Measurements from ENCODE around the gene SSTR4.

Gene SSTR4

GRCh38 chr20:23068283-23068682, 33.2 kb downstream of the SSTR4 start:
- no peak for DNase-seq

DNA sequence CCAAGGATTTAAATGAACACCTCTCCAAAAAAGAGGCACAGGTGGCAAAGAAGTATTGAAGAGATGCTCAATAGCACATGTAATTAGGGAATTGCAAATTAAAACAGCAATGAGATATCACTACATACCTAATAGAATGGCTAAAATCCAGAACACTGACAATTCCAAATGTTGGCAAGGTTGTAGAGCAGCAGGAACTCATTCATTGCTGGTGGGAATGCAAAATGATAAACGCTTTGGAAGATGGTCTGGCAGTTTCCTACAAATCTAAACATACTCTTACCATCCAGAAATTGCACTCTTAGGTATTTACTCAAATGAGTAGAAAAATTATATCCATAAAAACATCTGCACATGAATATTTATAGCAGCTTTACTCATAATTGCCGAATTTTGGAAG, 34.0 kb downstream of the SSTR4 start:
- no peak for DNase-seq

GRCh38 chr20:23071398-23071797, 36.3 kb downstream of the SSTR4 start:
- no peak for DNase-seq

DNA sequence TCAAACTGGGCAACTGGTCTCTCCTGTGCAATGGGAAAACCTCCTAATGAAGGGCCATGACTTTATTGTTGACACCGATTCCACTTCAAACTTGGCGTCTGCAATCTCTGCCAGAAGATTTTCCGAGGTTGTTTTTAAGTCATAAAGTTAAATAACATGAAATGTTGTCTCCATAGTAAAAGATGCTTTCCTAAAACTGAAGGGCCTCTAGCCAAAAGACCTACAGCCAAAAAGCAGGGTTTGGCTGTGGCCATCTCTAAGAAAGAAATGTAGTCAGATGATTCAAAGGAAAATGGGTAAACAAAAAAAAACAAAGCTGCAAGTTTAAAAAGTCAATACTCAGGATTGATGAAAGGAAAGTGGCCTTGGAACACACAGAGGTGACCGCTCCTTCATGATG, 36.9 kb downstream of the SSTR4 start:
- no peak for DNase-seq

- no peak for DNase-seq
Observed at GRCh38 chr20:23072892-23073586, 37.9 kb downstream of the SSTR4 start.

DNA sequence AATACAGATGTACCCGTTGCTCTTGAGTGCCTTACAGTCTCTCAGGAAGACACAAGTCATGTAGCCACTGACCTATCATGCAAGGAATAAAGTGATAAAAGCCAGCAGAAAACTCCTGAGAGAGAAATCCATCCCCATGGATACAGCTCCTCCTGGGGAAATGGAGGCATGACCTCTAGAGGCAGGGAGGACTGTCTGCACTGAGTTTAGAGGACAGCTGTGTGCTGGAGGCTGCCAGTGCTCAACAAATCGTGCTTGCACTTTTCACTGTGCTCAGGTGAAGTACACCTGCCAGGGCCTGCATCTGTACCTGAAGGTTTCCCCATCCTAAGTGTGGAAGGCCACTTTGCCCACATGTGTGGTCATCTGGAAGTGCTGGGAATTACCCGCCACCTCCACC, 38.9 kb downstream of the SSTR4 start:
- no peak for DNase-seq

- DNase-seq = no peak
Observed at GRCh38 chr20:23077277-23077676, 42.2 kb downstream of the SSTR4 start.

DNA sequence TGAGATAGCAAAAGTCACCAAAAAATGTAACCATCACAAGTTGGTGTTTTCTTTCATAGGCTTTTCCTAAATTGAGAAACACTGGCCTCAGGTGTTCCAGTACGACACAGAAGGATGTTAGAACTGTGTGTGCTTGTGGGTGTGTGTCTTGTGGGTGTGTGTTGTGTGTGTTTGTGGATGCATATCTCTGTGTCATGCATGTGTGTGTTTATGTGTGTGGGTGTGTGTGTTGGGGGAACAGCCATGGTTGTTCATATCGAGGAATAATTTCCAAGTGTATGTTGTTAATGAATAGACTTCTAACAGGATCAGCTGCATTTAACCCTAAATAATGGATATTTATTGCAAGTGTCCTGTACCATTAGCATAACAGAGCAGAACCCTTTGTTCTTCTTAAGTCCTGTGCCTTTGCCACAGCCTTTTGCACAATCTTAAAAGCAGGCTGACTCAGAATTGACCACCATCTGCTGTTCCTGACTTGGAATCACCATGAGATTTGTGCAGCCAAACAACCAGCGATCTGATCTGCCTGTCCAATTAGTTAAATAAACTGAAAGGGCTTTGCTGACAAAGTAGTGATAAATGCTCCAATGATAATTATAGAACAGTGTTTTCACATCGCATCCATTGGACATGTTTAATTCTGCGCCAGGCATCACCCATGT, 43.4 kb downstream of the SSTR4 start:
- no peak for DNase-seq

- DNase-seq = no peak
Observed at GRCh38 chr20:23079016-23079351, 43.9 kb downstream of the SSTR4 start.

- no peak for DNase-seq
Observed at GRCh38 chr20:23079926-23080325, 44.8 kb downstream of the SSTR4 start.

GRCh38 chr20:23080521-23080920, 45.4 kb downstream of the SSTR4 start:
- no peak for DNase-seq

DNA sequence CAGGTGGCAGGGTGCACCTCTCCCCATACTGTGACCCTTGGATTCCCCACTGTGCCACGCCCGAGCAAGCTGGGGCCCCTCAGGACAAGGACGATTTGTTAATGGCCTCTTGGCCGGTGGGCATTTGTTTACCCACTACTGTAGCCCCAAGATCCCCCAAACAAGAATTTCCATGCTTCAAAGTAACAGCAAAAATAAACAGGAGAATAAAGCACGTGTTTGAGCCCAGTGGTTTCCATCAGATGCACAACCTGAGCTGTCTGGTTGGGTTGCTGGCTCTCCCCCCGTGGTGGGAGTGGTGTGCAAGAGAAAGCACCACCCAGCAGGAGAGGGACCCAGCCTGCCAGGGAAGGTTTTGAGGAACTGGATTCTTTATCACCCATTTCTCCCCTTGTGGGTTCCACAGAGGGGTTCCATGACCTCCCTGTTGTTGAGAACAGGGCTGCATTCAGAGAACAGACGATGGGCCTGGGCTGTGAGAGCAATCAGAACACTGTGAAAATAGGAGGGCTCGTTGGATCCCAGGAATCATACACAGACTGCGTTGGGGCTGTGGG, 46.2 kb downstream of the SSTR4 start:
- DNase-seq = no peak

DNA sequence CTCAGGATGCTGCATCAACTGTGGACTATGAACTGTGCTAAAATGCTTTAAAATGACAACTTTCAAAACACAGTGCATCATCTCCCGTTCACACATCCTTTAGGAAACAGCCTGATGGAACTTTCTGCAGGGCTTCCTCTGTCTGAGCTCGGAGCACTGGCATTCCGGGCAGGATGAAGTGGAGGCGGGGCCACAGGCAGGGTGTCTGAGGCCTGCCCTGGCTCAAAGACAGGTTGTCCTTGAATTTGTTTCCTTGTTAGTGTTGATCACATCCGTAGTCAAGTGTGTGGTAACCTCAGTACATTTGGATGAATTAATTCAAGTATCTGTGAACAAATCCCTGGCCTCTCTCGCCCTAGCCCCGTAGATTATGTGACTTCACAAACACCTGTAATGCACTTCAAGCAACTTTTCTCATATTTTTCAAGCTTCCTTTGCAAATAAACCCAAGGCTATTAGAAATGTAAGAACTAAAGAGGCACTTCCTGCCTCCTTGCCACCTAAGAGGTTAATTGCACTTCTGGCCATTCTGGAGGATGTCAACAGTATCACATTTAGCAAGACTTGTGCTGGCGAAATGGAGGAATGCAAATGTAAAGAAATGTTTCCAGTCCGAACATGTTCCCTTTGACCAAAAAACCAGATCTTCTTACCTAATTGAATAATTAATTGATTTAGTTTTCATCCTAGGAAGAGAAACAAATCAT, 47.9 kb downstream of the SSTR4 start:
- DNase-seq = peak; percentile 62

DNA sequence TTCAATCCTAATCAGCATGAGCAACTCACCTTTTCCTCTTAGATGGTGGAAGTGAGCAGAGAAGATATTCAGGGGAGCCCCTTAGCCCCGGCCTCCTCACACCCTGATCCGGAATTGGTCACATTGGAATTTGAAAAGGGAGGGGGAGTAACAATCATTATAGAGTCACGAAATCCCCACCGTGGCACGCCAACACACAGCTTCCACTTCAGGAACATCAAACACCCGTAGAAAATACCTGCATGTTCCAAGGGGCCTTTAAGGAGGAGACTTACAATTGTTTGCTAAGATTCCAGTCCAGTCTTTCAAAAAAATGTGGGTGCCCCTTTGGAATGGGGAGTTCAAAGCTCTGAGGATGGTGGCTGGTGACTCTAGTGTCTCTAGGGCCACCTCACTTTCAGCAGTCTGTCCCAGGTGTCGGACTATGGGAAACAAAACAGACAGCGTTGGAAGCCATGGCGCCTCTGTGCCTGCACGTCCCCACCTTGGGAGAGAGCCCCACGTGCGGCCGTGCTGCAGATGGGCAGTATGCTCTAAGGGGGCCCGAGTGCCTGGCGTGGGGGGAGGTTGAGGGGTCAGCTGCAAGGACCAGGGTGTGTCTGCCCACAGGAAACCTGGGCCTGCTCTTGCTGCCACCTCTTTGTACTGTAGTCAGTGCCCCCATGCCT, 48.6 kb downstream of the SSTR4 start:
- DNase-seq = no peak

- no peak for DNase-seq
Observed at GRCh38 chr20:23084282-23084844, 49.3 kb downstream of the SSTR4 start.

DNA sequence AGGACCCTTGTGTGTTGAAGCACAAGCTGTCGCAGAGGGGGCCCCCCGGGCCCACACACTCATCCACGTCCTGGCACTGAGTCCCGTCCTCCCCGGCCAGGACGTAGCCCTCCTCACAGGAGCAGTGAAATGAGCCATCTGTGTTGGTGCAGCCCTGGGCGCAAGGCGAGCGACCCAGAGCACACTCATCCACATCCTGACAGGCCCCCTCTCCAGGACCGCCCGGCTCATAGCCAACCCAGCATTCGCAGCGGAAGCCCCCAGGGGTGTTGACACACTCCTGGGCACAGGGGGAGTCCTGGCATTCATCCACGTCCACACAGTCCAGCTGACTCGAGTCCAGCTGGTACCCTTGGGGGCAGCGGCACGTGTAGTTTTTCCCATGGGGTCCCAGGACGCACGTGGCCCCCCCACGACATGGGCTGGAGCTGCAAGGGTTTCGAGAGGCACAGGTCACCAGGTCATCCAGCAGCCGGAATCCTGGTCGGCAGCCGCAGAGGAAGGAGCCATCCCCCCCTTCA, 49.8 kb downstream of the SSTR4 start:
- no peak for DNase-seq

DNA sequence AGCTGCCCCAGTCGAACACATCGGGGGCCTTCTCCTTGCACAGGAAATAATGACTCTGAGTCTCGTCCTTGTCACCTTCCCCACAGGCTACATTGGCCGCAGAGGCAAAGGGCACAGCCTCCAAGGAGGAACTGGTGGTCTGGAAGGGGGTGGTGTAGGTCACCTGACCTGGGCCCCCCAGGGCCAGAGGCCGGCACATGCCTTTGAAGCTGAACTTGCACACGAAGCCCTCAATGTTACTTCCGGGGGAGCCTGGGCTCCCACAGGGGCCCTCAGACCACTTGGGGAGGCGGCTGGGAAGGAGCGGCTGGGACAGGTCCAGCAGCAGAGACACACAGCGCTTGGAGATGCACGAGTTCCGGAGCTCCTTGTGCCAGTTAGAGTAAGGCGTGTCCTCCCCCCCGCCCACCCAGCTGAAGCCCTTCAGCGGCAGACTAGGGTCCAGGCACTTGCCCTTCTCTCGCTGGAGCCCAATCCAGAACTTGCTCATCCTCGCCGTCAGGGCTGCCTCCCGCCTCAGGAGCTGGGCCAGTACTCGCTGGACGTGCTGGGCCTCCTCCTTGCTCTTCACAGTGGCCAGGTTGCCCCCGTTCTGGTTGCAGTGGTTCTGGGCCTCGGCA, 50.4 kb downstream of the SSTR4 start:
- DNase-seq = no peak

DNA sequence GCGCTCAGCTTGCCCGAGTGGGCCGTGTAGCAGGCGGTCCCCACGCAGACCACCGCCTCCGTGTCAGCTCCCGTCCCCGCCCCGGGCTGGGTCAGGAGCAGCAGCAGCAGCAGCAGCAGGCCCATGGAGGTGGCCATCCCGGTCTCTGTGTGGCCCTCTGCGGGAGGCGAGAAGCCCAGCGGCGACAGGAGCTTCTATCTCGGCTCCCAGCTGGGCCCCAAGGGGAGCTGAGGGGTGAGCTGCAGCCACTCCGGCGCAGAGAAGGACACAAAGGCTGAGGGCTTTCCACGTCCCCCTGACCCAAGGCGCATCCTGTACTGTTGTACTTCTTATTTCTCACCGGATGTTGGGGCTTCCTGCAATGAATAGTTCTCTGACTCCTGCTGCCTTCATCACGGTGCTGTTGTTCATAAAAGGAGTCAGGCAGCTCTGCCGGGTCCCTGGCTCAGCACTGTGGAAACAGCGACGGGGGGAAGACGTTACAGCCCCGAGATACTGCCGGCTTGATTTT, 51.0 kb downstream of the SSTR4 start, which contains the start of gene CD93:
Gene CD93 (minus strand): TSS at position 269 of the 511 bp plus-strand sequence. CDS start 132 bp downstream, at position 137.
- no peak for DNase-seq

- DNase-seq = no peak
Observed at GRCh38 chr20:23086931-23087411, 51.9 kb downstream of the SSTR4 start.

- DNase-seq = no peak
Observed at GRCh38 chr20:23087587-23088251, 52.6 kb downstream of the SSTR4 start.

All from NCI-H510A (cell line).